Heart left ventricle (tissue), 16 donors: ENCODE measurements around the gene CTNNA3. TPM values are rescaled to one million over a fixed set of nuclear protein-coding genes. Genes with fewer than 3 reads are reported as not detected.
"Not testable (repeated sequence)": the region's sequence is repeated elsewhere in the genome, so short reads cannot be mapped to it uniquely, and the experiment has no call there.

Experiments
- ATAC-seq, 4 donors: fragments of 200-7000 bp; cut with Tn5 transposase; one replicate each; pipeline ENCODE4 v1.9.1; 2020 to 2022; ENCODE audit warnings: moderate library complexity in 4 of 4, mild to moderate bottlenecking in 3 of 4, moderate number of reproducible peaks in 1 of 4
- DNase-seq, 5 donors: peaks; one replicate each; pipeline ENCODE4 v3.0.0-alpha.2; 2020
- H3K27ac ChIP-seq, 12 donors: fragments of 200-600 bp; sonication (generic) in 4 of 12; one replicate each; pipeline versions ENCODE4 v1.5.0 to v1.8.0; 2016 to 2022; ENCODE audit warnings: mild to moderate bottlenecking in 2 of 12
- H3K27me3 ChIP-seq, 9 donors: fragments of 200-600 bp; sonication (generic) in 2 of 9; one replicate each; pipeline versions ENCODE4 v1.5.1 to v1.8.0; 2016 to 2022; ENCODE audit warnings: mild to moderate bottlenecking in 3 of 9
- H3K36me3 ChIP-seq, 9 donors: fragments of 200-600 bp; sonication (generic) in 2 of 9; one replicate each; pipeline versions ENCODE4 v1.5.0 to v1.8.0; 2018 to 2022; ENCODE audit warnings: mild to moderate bottlenecking in 2 of 9
- H3K4me1 ChIP-seq, 12 donors: fragments of 200-600 bp; sonication (generic) in 4 of 12; one replicate each; pipeline versions ENCODE4 v1.5.0 to v1.8.0; 2016 to 2022; ENCODE audit warnings: mild to moderate bottlenecking in 3 of 12
- H3K4me3 ChIP-seq, 12 donors: fragments of 200-600 bp; sonication (generic) in 4 of 12; one replicate each; pipeline versions ENCODE4 v1.5.0 to v1.8.0; 2017 to 2022; ENCODE audit warnings: mild to moderate bottlenecking in 9 of 12, moderate library complexity in 4 of 12
- H3K9me3 ChIP-seq, 12 donors: fragments of 200-600 bp; sonication (generic) in 4 of 12; one replicate each; pipeline versions ENCODE4 v1.5.0 to v1.8.0; 2016 to 2022; ENCODE audit warnings: mild to moderate bottlenecking in 1 of 12
- CTCF ChIP-seq, 12 donors: fragments of 200-600 bp; sonication (generic) in 4 of 12; IDR thresholded peaks; one replicate each; pipeline versions ENCODE4 v1.5.0 to v1.8.0; 2018 to 2022; ENCODE audit warnings: antibody characterized with exemption in 12 of 12, mild to moderate bottlenecking in 5 of 12
- POLR2A ChIP-seq, 2 donors: fragments of 450-650 bp; IDR thresholded peaks; one replicate each; pipeline ENCODE4 v1.6.1; 2017; ENCODE audit warnings: antibody characterized with exemption in 2 of 2, mild to moderate bottlenecking in 2 of 2, moderate library complexity in 2 of 2
- WGBS, 4 donors: extraction: QIAGEN DNeasy Blood & Tissue Kit in 2 of 4; methylation state at CpG; one replicate each; pipeline versions ENCODE4 v1.1.5 to v1.1.7; 2013 to 2018; 5-methylcytosine and 5-hydroxymethylcytosine counted together
- intact Hi-C, 10 donors: fragments of 100-400 bp; cut with DNase I; formaldehyde crosslinking; loops; one replicate each; pipeline versions ENCODE4 v1.11.1 to v1.14.2; 2022
- polyA plus RNA-seq, 2 donors: library from polyadenylated mRNA; stranded (reverse); fragments of 200-250 nt; gene quantifications; one replicate each; pipeline ENCODE4 v1.2.3, GENCODE V29; 2013
- total RNA-seq, 9 donors: library from RNA; depleted of rRNA in 2 of 9; stranded (reverse); fragments of >200 nt in 2 of 9; fragmentation: NEBNext Ultra II Directional in 3 of 9; extraction: Animal tissue kit (Norgen Biotek cat#: 25700) in 3 of 9; gene quantifications; one replicate each; pipeline versions ENCODE4 v1.1.0 to v1.2.4, GENCODE V29; 2016 to 2023
- donor health status: ischemic (EF 13 %, LVEDD 7.1; RV severe dilation, severe dysfunction).
- donor health status: healthy with polysubstance abuse.
- donor health status: DM: no; HTN: yes; CAD: no.
- donor health status: DM: no; HTN: no; CAD: no.
- donor health status: ischemic (EF 25% LVEDD 6.9; RV normal size, moderate dysfunction).
- donor health status: ischemic (EF 25% LVEDD 5.7; RV mildly dilated, moderate dysfunction).
- donor health status: healthy.
- donor health status: DM: yes; HTN: yes; CAD: no.
- donor health status: ischemic (EF 35%, LVEDD 5.7; RV mildly dilated, moderate dysfunction).
- donor health status: nonischemic (EF 11% LVEDD 7.7; RV severe dilation, severe dysfunction).
- donor health status: DM: yes; HTN: yes; CAD: no.
- donor health status: PGD.
- donor health status: ischemic (EF 29% LVEDD 5.4; RV normal size, mild dysfunction).
- donor health status: nonischemic (EF 23%, LVEDD 6.1; RV moderate dilation, normal function).

Gene CTNNA3
- total and polyA plus RNA-seq, 11 donors, result 4.8 to 200 (median 99.0) TPM

DNA sequence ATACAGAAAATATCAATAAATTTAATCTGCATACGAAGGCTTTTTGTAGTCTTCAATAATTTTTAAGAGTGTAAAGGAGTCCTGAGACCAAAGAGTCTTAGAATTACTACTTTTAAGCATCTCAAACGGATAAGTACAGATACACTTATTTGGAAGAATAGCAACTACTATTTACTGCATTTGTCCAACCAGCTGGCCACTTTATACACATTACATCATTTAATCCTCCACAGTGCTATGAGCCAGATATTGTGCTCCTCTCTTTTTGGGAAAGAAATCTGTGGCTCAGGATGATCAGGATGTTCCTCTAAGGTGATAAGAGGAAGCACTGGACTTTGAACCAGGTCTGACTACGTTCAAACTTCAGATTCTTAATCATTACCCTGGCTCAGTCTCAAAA lies 1358.8 kb downstream of the CTNNA3 start:
- Histone ChIP-seq H3K4me1 (no peaks in the 10 kb centered on the region), H3K27me3 (no peaks in the 10 kb centered on the region), H3K9me3 (peaks cover 0 to 19% (median 0%) of the 10 kb centered on the region in 12 donors), H3K27ac (no peak overlapping the region), H3K4me3 (no peak overlapping the region), H3K36me3 (no peaks in the 10 kb centered on the region)
- intact Hi-C loops, result no loop called here
- ATAC-seq, result no peak
- 41 to 55% (median 47%) methylated on average over 3 of the region's 3 CpGs for WGBS, 4 donors
- TF ChIP-seq POLR2A (IDR thresholded peaks at IDR 0.05) (no peak), CTCF (IDR thresholded peaks at IDR 0.05) (no peak)
- no peak for DNase-seq

DNA sequence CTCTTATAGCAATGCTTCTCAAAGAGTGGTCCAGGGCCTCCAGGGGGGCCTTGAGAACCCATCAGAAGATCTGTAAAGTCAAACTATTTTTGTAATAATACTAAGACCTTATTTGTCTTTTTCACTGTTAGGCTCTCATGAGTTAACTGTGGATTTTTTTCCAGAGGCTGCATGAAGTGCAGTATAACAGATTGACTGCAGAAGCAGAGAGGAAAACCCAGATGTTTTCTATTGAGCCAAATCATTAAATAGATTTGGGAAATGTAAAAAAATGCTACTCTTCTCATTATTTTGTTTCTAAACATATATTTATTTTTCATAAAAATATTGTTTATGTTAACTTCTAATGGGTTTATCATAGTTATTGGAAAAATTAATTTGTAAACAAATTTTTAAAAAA lies 1359.2 kb downstream of the CTNNA3 start:
- no peaks in the 10 kb centered on the region for H3K27me3 ChIP-seq
- H3K27ac ChIP-seq, result no peak overlapping the region
- no peak for TF ChIP-seq POLR2A (IDR thresholded peaks at IDR 0.05)
- TF ChIP-seq CTCF (IDR thresholded peaks at IDR 0.05), result no peak
- no peaks in the 10 kb centered on the region for H3K4me1 ChIP-seq
- H3K36me3 ChIP-seq, result no peaks in the 10 kb centered on the region
- ATAC-seq (no peak), DNase-seq (no peak)
- intact Hi-C loops, result no loop called here
- peaks cover 0 to 19% (median 0%) of the 10 kb centered on the region in 12 donors for H3K9me3 ChIP-seq
- no peak overlapping the region for H3K4me3 ChIP-seq

GRCh38 chr10:66335753-66336152 lies 1360.2 kb downstream of the CTNNA3 start:
- H3K27me3 ChIP-seq, H3K27ac ChIP-seq, H3K4me3 ChIP-seq, H3K36me3 ChIP-seq, ATAC-seq, intact Hi-C loops, DNase-seq, H3K4me1 ChIP-seq: not testable (repeated sequence)
- WGBS, 4 donors, result 85 to 92% (median 90%) methylated on average over 7 to 8 of the region's 8 CpGs
- H3K9me3 ChIP-seq, result peaks cover 0 to 19% (median 0%) of the 10 kb centered on the region in 12 donors

- H3K4me1 ChIP-seq, result peaks cover 0 to 10% (median 0%) of the 10 kb centered on the region in 12 donors
- H3K36me3 ChIP-seq, result no peaks in the 10 kb centered on the region
- no peak for TF ChIP-seq CTCF (IDR thresholded peaks at IDR 0.05)
- intact Hi-C loops, result loop anchor here in 1 of 10 donors (10.0 kb wide), 1 partner anchor 296 kb away; no protein-coding TSS in a partner anchor
- no peak overlapping the region for H3K4me3 ChIP-seq
- H3K9me3 ChIP-seq, result peaks cover 0 to 2% (median 0%) of the 10 kb centered on the region in 12 donors
- H3K27ac ChIP-seq, result no peak overlapping the region
- DNase-seq (no peak), ATAC-seq (no peak)
- 93 to 97% (median 95%) methylated on average over 6 to 7 of the region's 7 CpGs for WGBS, 4 donors
- no peaks in the 10 kb centered on the region for H3K27me3 ChIP-seq
These were observed 1366.8 kb downstream of the CTNNA3 start for GRCh38 chr10:66329147-66329546.

- peak overlapping the region in 10 of 12 donors; percentile 1 to 66 (median 24) for H3K27ac ChIP-seq
- no peak overlapping the region for H3K4me3 ChIP-seq
- intact Hi-C loops, result loop anchor here in 1 of 10 donors (10.0 kb wide), 1 partner anchor 298 kb away; no protein-coding TSS in a partner anchor
- 27 to 28% (median 28%) methylated on average over 1 of the region's 1 CpG for WGBS, 4 donors
- DNase-seq, result no peak
- H3K27me3 ChIP-seq, result no peaks in the 10 kb centered on the region
- H3K9me3 ChIP-seq, result peaks cover 0 to 2% (median 0%) of the 10 kb centered on the region in 12 donors
- TF ChIP-seq POLR2A (IDR thresholded peaks at IDR 0.05) (no peak), CTCF (IDR thresholded peaks at IDR 0.05) (no peak)
- no peaks in the 10 kb centered on the region for H3K36me3 ChIP-seq
- ATAC-seq, result peak in 2 of 4 donors; percentile 61 to 67
- peaks cover 0 to 19% (median 4%) of the 10 kb centered on the region in 12 donors for H3K4me1 ChIP-seq
These were observed 1369.1 kb downstream of the CTNNA3 start for GRCh38 chr10:66326876-66327275.
